HEK293 (cell line): ENCODE measurements around the gene RPRD2.
A peak's percentile ranks its signal among the peaks of the same experiment; 100 is the strongest.

Source experiments
- AEBP2 ChIP-seq: fragments of 450-650 bp; formaldehyde crosslinking; IDR thresholded peaks from 2 replicates; pipeline ENCODE4 v1.5.1; 2016; ENCODE audit warnings: missing biosample characterization, missing genetic modification characterization, borderline replicate concordance
- BCL11A ChIP-seq: fragments of 450-650 bp; formaldehyde crosslinking; IDR thresholded peaks from 2 replicates; pipeline ENCODE4 v1.5.1; 2016; ENCODE audit warnings: low read depth, missing biosample characterization, missing genetic modification characterization
- EGR2 ChIP-seq: fragments of 450-650 bp; formaldehyde crosslinking; IDR thresholded peaks from 2 replicates; pipeline ENCODE4 v1.5.1; 2016; ENCODE audit warnings: low read depth, missing biosample characterization, missing genetic modification characterization
- HOXC10 ChIP-seq: sonication (generic); formaldehyde crosslinking; IDR thresholded peaks from 2 replicates; pipeline ENCODE4 v1.8.1; 2023; ENCODE audit warnings: mild to moderate bottlenecking, missing genetic modification reagents
- IKZF3 ChIP-seq: fragments of 450-650 bp; IDR thresholded peaks from 2 replicates; pipeline ENCODE4 v1.5.0; 2018; ENCODE audit warnings: missing biosample characterization, mild to moderate bottlenecking, missing genetic modification characterization, moderate library complexity
- KLF1 ChIP-seq: fragments of 450-650 bp; formaldehyde crosslinking; IDR thresholded peaks from 2 replicates; pipeline ENCODE4 v1.5.1; 2016; ENCODE audit warnings: missing biosample characterization, missing genetic modification characterization
- KLF8 ChIP-seq: fragments of 450-650 bp; formaldehyde crosslinking; IDR thresholded peaks from 2 replicates; pipeline ENCODE4 v1.5.1; 2016; ENCODE audit warnings: missing biosample characterization, missing genetic modification characterization
- KLF9 ChIP-seq: fragments of 450-650 bp; formaldehyde crosslinking; IDR thresholded peaks from 2 replicates; pipeline ENCODE4 v1.5.1; 2016; ENCODE audit warnings: missing biosample characterization, missing genetic modification characterization, low read depth
- SETDB1 ChIP-seq: IDR thresholded peaks from one replicate; pipeline ENCODE4 v1.6.1; 2017; ENCODE audit warnings: mild to moderate bottlenecking, low read length, moderate library complexity, mixed read lengths; ENCODE audit not compliant: insufficient read length
- ZBTB10 ChIP-seq: fragments of 450-650 bp; formaldehyde crosslinking; IDR thresholded peaks from 2 replicates; pipeline ENCODE4 v1.5.1; 2016; ENCODE audit warnings: missing biosample characterization, missing genetic modification characterization
- ZBTB26 ChIP-seq: fragments of 450-650 bp; formaldehyde crosslinking; optimal IDR thresholded peaks from 2 replicates; pipeline ENCODE3; 2016; ENCODE audit warnings: missing biosample characterization, mild to moderate bottlenecking, missing genetic modification characterization
- ZFHX2 ChIP-seq: fragments of 450-650 bp; formaldehyde crosslinking; conservative IDR thresholded peaks from 2 replicates; pipeline ENCODE4 v1.5.1; 2016; ENCODE audit warnings: missing biosample characterization, missing genetic modification characterization
- ZNF223 ChIP-seq: fragments of 450-650 bp; formaldehyde crosslinking; IDR thresholded peaks from 2 replicates; pipeline ENCODE4 v1.5.1; 2016; ENCODE audit warnings: missing biosample characterization, missing genetic modification characterization
- ZNF274 ChIP-seq, 2 experiments: fragments of 200-500 bp in 1 of 2; fragments of 450-650 bp in 1 of 2; sonication (Bioruptor generic) in 1 of 2; formaldehyde crosslinking in 1 of 2; IDR thresholded peaks; 2 replicates each; pipeline versions ENCODE4 v1.5.1 to v1.6.1; 2014 to 2016; ENCODE audit warnings: borderline replicate concordance in 1 of 2, inconsistent platforms in 1 of 2, low read length in 1 of 2, missing biosample characterization in 1 of 2, missing genetic modification characterization in 1 of 2
- ZNF362 ChIP-seq: fragments of 450-650 bp; formaldehyde crosslinking; IDR thresholded peaks from 2 replicates; pipeline ENCODE4 v1.5.1; 2016; ENCODE audit warnings: missing biosample characterization, missing genetic modification characterization
- ZNF48 ChIP-seq: fragments of 450-650 bp; formaldehyde crosslinking; IDR thresholded peaks from 2 replicates; pipeline ENCODE4 v1.5.1; 2016; ENCODE audit warnings: missing biosample characterization, missing genetic modification characterization
- ZNF513 ChIP-seq: fragments of 450-650 bp; IDR thresholded peaks from 2 replicates; pipeline ENCODE4 v1.5.1; 2018; ENCODE audit warnings: missing biosample characterization, missing genetic modification characterization
- ZNF555 ChIP-seq: fragments of 450-650 bp; formaldehyde crosslinking; conservative IDR thresholded peaks from 2 replicates; pipeline ENCODE4 v1.5.1; 2017; ENCODE audit warnings: missing biosample characterization, mild to moderate bottlenecking, missing genetic modification characterization, inconsistent platforms
- ZNF561 ChIP-seq: fragments of 450-650 bp; IDR thresholded peaks from 2 replicates; pipeline ENCODE4 v1.5.1; 2018; ENCODE audit warnings: missing biosample characterization, missing genetic modification characterization, borderline replicate concordance
- ZNF623 ChIP-seq: fragments of 450-650 bp; formaldehyde crosslinking; IDR thresholded peaks from 2 replicates; pipeline ENCODE4 v1.5.1; 2016; ENCODE audit warnings: missing biosample characterization, missing genetic modification characterization
- ZNF629 ChIP-seq: fragments of 450-650 bp; formaldehyde crosslinking; IDR thresholded peaks from 2 replicates; pipeline ENCODE4 v1.5.1; 2017; ENCODE audit warnings: missing biosample characterization, missing genetic modification characterization
- ZNF645 ChIP-seq: fragments of 450-650 bp; formaldehyde crosslinking; IDR thresholded peaks from 2 replicates; pipeline ENCODE4; 2016; ENCODE audit warnings: missing biosample characterization, missing genetic modification characterization
- ZNF664 ChIP-seq: fragments of 450-650 bp; formaldehyde crosslinking; IDR thresholded peaks from 2 replicates; pipeline ENCODE4 v1.5.1; 2016; ENCODE audit warnings: missing biosample characterization, missing genetic modification characterization
- ZNF792 ChIP-seq: fragments of 450-650 bp; formaldehyde crosslinking; IDR thresholded peaks from 2 replicates; pipeline ENCODE4 v1.5.1; 2016; ENCODE audit warnings: missing biosample characterization, missing genetic modification characterization
- ZSCAN18 ChIP-seq: fragments of 450-650 bp; formaldehyde crosslinking; IDR thresholded peaks from 2 replicates; pipeline ENCODE4 v1.5.1; 2016; ENCODE audit warnings: missing biosample characterization, missing genetic modification characterization
- ZSCAN5A ChIP-seq: fragments of 450-650 bp; formaldehyde crosslinking; IDR thresholded peaks from 2 replicates; pipeline ENCODE4 v1.5.1; 2016; ENCODE audit warnings: missing biosample characterization, missing genetic modification characterization

Gene RPRD2

GRCh38 chr1:150515328-150516049 is 151.5 kb downstream of the RPRD2 start, which contains the start of gene FALEC (continued):
- TF ChIP-seq ZSCAN18 (tag by site-specific recombination) (no peak), ZNF792 (tag by site-specific recombination) (peak; percentile 91), SETDB1 (no peak), ZNF629 (no peak), KLF1 (tag by site-specific recombination) (no peak), KLF8 (tag by site-specific recombination) (no peak; the same call in 1 of the 2 replicates), IKZF3 (peak; percentile 21; the same call in 1 of the 2 replicates), ZFHX2 (tag by site-specific recombination) (peak; percentile 94), ZNF223 (tag by site-specific recombination) (no peak), ZNF513 (no peak; the same call in 1 of the 2 replicates), HOXC10 (CRISPR knock-in tag) (no peak), KLF9 (tag by site-specific recombination) (0 out of 2 replicates have a peak, but pooled peaks have one; percentile 35), ZNF623 (tag by site-specific recombination) (no peak), ZNF48 (tag by site-specific recombination) (no peak), ZNF664 (tag by site-specific recombination) (no peak), ZNF645 (tag by site-specific recombination) (0 out of 2 replicates have a peak, but pooled peaks have one; percentile 49), ZNF555 (tag by site-specific recombination) (no peak), BCL11A (tag by site-specific recombination) (0 out of 2 replicates have a peak, but pooled peaks have one; percentile 68), ZBTB26 (peak; percentile 60), ZNF561 (tag by site-specific recombination) (peak; percentile 71; the same call in 1 of the 2 replicates), ZNF362 (tag by site-specific recombination) (no peak), EGR2 (peak; percentile 96), AEBP2 (tag by site-specific recombination) (no peak), ZNF274 (IDR thresholded peaks at IDR 0.05; ENCODE audit: low read length) (no peak), ZNF274 (tag by site-specific recombination; IDR thresholded peaks at IDR 0.05; ENCODE audit: borderline replicate concordance) (no peak), ZBTB10 (tag by site-specific recombination) (peak; percentile 85), ZSCAN5A (tag by site-specific recombination) (peak; percentile 36; the same call in 1 of the 2 replicates)
